GM12801 (cell line): ENCODE results near the gene TNFRSF17.
"Not testable (repeated sequence)": the region's sequence is repeated elsewhere in the genome, so short reads cannot be mapped to it uniquely, and the experiment has no call there.

Experiments
- TF ChIP-seq, protein P1 (sequence below): IDR thresholded peaks from one replicate; pipeline ENCODE4 v1.5.1; 2011; ENCODE audit warnings: control low read depth; ENCODE audit not compliant: insufficient read length; ENCODE audit errors: extremely low read depth

TNFRSF17 gene

GRCh38 chr16:11964761-11965551, at the start of gene TNFRSF17:
TNFRSF17 (plus strand) TSS chr16:11965210; CDS start chr16:11965325, 115 bp downstream.
- TF ChIP-seq, protein P1, sequence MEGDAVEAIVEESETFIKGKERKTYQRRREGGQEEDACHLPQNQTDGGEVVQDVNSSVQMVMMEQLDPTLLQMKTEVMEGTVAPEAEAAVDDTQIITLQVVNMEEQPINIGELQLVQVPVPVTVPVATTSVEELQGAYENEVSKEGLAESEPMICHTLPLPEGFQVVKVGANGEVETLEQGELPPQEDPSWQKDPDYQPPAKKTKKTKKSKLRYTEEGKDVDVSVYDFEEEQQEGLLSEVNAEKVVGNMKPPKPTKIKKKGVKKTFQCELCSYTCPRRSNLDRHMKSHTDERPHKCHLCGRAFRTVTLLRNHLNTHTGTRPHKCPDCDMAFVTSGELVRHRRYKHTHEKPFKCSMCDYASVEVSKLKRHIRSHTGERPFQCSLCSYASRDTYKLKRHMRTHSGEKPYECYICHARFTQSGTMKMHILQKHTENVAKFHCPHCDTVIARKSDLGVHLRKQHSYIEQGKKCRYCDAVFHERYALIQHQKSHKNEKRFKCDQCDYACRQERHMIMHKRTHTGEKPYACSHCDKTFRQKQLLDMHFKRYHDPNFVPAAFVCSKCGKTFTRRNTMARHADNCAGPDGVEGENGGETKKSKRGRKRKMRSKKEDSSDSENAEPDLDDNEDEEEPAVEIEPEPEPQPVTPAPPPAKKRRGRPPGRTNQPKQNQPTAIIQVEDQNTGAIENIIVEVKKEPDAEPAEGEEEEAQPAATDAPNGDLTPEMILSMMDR, result no peak

DNA sequence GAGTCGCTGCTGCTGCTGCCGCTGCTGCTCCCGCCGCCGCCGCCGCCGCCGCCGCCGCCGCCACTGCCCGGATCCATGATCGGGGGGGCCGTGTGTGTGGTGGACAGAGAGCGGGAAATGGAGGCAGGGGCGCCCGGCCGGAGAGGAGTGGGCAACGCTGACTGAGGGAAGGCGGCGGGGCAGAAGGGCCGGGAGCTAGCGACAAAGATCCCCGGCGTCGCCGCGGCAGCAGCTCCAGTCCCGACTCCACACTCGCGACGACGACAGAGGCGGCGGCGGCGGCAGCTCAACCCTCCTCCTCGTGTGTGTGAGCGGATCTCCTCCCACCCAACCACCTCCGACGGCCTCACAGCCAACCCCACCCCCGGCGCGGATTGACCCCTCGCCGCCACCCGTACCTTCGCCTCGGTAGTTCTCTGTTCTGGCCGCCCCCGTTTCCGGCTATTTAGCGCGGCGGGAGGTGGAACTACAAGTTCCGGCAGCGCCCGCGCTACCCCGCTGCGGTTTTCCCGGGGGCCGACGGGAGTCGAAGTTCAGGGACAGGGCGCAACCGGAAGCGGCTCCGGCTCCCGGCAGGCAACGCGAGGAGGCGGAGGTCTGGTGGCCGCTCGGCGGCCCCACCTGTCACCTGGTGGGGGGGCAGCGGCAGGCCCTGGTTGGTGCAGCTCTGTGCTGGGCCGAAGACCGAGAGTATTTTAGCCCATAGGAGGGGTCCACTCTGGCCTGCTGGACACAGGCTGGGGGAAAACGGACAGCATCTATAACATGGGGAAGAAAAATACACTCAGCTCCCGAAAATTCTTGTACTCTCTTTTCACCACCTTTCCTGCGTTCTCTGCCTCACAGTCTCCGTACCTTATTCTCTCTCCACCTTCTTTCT, 49.1 kb upstream of the TNFRSF17 start, which contains the start of gene GSPT1:
Gene GSPT1 (minus strand): TSS at position 313 of the 880 bp plus-strand sequence. CDS start 236 bp downstream, at position 77.
- TF ChIP-seq, protein P1, result no peak

GRCh38 chr16:11916524-11917285, 48.3 kb upstream of the TNFRSF17 start:
- TF ChIP-seq, protein P1, result no peak

GRCh38 chr16:11941945-11942344, 23.1 kb upstream of the TNFRSF17 start, which contains the start of gene NPIPB2:
NPIPB2 (minus strand) TSS chr16:11942045; CDS start chr16:11942045, 0 bp downstream.
- TF ChIP-seq, protein P1, result not testable (repeated sequence)

GRCh38 chr16:11946433-11946832, 18.6 kb upstream of the TNFRSF17 start:
- TF ChIP-seq, protein P1, result no peak

DNA sequence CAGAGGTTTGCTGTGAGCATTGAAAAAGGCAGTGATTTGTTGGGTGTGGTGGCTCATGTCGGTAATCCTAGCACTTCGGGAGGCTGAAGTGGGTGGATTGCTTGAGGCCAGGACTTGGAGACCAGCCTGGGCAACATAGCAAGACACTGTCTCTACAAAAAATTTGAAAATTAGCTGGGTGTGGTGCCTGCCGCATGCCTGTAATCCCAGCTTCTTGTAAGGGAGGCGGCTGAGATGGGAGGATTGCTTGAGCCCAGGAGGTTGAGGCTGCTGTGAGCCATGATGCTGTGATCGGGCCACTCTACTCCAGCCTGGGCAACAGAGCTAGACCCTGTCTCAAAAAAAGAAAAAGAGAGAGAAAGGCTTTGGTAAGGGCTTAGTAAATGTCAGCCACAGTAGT, 16.2 kb upstream of the TNFRSF17 start:
- TF ChIP-seq, protein P1, result no peak

GRCh38 chr16:11949527-11949926, 15.5 kb upstream of the TNFRSF17 start:
- TF ChIP-seq, protein P1, result peak; percentile 76
